HG03060 (cell line): Measurements from ENCODE around the gene MAP4K3.

Experiments used
- ATAC-seq: cut with Tn5 transposase; IDR thresholded peaks from one replicate; pipeline ENCODE4 v1.9.1; 2021; ENCODE audit warnings: low read depth, moderate number of reproducible peaks; ENCODE audit not compliant: unreplicated experiment

The MAP4K3 gene

GRCh38 chr2:39216346-39217191 is 220.5 kb downstream of the MAP4K3 start:
- ATAC-seq = no peak

DNA sequence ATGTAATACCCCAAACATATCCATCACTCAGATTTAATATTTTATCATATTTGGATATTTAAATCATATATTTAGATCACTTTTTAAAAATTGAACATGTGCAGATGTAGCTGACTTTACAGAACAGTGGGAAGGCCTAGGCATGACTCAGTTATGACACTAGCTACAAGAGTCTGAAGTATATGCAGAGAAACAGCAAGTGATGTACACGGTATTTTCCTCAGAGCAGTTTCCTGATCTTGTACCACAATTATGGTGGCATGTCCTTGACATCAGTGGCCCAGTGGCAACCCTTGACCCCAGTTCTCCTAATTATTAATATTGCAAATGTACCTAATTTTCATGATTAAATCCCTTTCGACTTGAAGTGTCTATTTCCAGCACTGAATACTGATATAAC is 221.5 kb downstream of the MAP4K3 start:
- ATAC-seq = no peak

DNA sequence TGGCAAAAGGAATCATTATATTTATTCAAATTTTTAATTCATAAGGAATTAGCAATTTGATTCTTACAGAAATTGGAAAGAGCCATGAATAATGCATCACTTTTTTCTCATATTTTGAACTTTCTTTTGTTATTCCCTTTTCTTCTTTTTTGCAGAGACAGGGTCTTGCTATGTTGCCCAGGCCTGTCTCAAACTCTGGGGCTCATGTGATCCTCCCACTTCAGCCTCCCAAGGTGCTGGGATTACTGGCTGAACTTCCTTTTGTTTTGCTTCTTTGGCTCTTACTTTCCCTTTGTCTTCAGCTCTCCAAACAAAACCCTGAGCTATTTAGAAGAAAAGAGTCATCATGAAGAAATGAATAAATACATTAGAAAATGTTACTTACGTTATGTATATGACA is 224.1 kb downstream of the MAP4K3 start:
- no peak for ATAC-seq

DNA sequence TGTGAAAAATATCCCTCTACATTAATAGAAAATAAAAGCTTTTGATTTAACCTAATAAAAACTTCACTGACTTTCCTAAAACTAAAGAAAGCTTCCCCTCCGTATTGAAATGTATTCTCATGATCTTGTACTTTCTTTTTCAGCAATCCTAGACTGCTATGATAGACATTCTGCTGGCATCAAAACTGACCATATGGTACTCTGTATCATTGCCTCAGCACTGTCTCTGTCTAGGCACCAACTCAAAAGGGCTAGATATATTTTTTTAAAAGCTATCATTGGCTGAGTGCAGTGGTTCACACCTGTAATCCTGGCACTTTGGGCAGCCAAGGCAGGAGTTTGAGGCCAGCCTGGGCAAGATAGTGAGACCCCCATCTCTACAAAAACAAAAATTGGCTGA is 226.2 kb downstream of the MAP4K3 start:
- no peak for ATAC-seq

DNA sequence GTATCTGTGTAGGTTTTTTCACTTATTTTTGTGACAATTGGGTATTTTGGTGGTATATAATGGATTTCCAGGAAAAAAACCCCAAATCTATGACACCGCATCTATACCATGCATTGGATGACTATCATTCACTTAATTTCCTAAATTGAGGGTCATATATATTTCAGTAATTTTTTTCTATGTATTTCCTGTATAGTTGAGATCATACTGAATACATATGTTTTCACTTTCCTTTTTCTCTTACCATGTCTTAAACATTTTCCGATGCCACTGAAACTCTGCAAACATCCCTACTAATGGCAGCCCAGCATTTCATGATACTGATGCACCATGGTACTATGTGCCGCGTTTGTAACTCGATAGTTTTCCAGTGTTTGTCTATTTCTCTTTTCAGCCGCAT is 233.7 kb downstream of the MAP4K3 start:
- ATAC-seq = no peak

- ATAC-seq = no peak
These were observed 234.3 kb downstream of the MAP4K3 start for GRCh38 chr2:39202639-39203369.
